ENCODE results near the gene MACROH2A1.

MACROH2A1 gene

GRCh38 chr5:135310328-135310989 lies 88.6 kb downstream of the MACROH2A1 start:
- Histone ChIP-seq H3K36me3 (ENCODE audit: insufficient read depth, low read length) (no peaks in the 10 kb centered on the region), H2AFZ (ENCODE audit: low read depth, low read length) (no peak overlapping the region), H3K27me3 (ENCODE audit: insufficient read depth, low read length, poor library complexity) (no peaks in the 10 kb centered on the region), H3K9ac (ENCODE audit: low read depth, low read length) (peak overlapping the region; percentile 18), H3K4me2 (ENCODE audit: insufficient read depth, low read length) (peak overlapping the region; percentile 43), H3K27ac (ENCODE audit: low read length) (peak overlapping the region; percentile 69), H3K4me1 (ENCODE audit: insufficient read depth, low read length) (peaks cover 44% of the 10 kb centered on the region), H3K4me3 (ENCODE audit: low read depth in 1 of 2, low read length in 2 of 2) (no peak overlapping the region), H4K20me1 (ENCODE audit: insufficient read depth, low read length) (no peaks in the 10 kb centered on the region), H3K9me3 (ENCODE audit: insufficient read depth, low read length, severe bottlenecking) (no peaks in the 10 kb centered on the region), H3K79me2 (ENCODE audit: insufficient read depth, low read length) (no peaks in the 10 kb centered on the region)
- no peak for DNase-seq
- no peak for TF ChIP-seq EZH2 (IDR thresholded peaks at IDR 0.05; ENCODE audit: borderline replicate concordance, low read depth, low read length, severe bottlenecking)
- no peak for TF ChIP-seq CTCF (IDR thresholded peaks at IDR 0.05; ENCODE audit: borderline replicate concordance, extremely low read depth, low read length, poor library complexity, severe bottlenecking)
- ATAC-seq (ENCODE audit: insufficient read depth, low read depth), result peak; percentile 80

GRCh38 chr5:135309391-135310327 lies 89.4 kb downstream of the MACROH2A1 start:
- Histone ChIP-seq H3K27ac (ENCODE audit: low read length) (peak overlapping the region; percentile 69), H3K4me1 (ENCODE audit: insufficient read depth, low read length) (peaks cover 51% of the 10 kb centered on the region), H3K9me3 (ENCODE audit: insufficient read depth, low read length, severe bottlenecking) (no peaks in the 10 kb centered on the region), H3K4me3 (ENCODE audit: low read depth in 1 of 2, low read length in 2 of 2) (no peak overlapping the region), H2AFZ (ENCODE audit: low read depth, low read length) (0 out of 2 replicates have a peak overlapping the region, but pooled peaks have one; percentile 26), H3K36me3 (ENCODE audit: insufficient read depth, low read length) (no peaks in the 10 kb centered on the region), H3K79me2 (ENCODE audit: insufficient read depth, low read length) (no peaks in the 10 kb centered on the region), H4K20me1 (ENCODE audit: insufficient read depth, low read length) (no peaks in the 10 kb centered on the region), H3K27me3 (ENCODE audit: insufficient read depth, low read length, poor library complexity) (no peaks in the 10 kb centered on the region), H3K9ac (ENCODE audit: low read depth, low read length) (peak overlapping the region; percentile 0; the same call in 1 of the 2 replicates), H3K4me2 (ENCODE audit: insufficient read depth, low read length) (peak overlapping the region; percentile 43)
- ATAC-seq (ENCODE audit: insufficient read depth, low read depth), result peak; percentile 55
- TF ChIP-seq CTCF (IDR thresholded peaks at IDR 0.05; ENCODE audit: borderline replicate concordance, extremely low read depth, low read length, poor library complexity, severe bottlenecking) (no peak), EZH2 (IDR thresholded peaks at IDR 0.05; ENCODE audit: borderline replicate concordance, low read depth, low read length, severe bottlenecking) (no peak)
- DNase-seq, result peak; percentile 45

- no peak overlapping the region for H3K4me3 ChIP-seq (ENCODE audit: low read depth in 1 of 2, low read length in 2 of 2)
- no peaks in the 10 kb centered on the region for H4K20me1 ChIP-seq (ENCODE audit: insufficient read depth, low read length)
- H3K79me2 ChIP-seq (ENCODE audit: insufficient read depth, low read length), result no peaks in the 10 kb centered on the region
- no peak overlapping the region for H3K4me2 ChIP-seq (ENCODE audit: insufficient read depth, low read length)
- ATAC-seq (ENCODE audit: insufficient read depth, low read depth) (no peak), DNase-seq (no peak)
- no peak overlapping the region for H2AFZ ChIP-seq (ENCODE audit: low read depth, low read length)
- H3K27ac ChIP-seq (ENCODE audit: low read length), result peak overlapping the region; percentile 69
- no peaks in the 10 kb centered on the region for H3K36me3 ChIP-seq (ENCODE audit: insufficient read depth, low read length)
- H3K9ac ChIP-seq (ENCODE audit: low read depth, low read length), result no peak overlapping the region
- H3K27me3 ChIP-seq (ENCODE audit: insufficient read depth, low read length, poor library complexity), result no peaks in the 10 kb centered on the region
- H3K4me1 ChIP-seq (ENCODE audit: insufficient read depth, low read length), result peaks cover 57% of the 10 kb centered on the region
- no peaks in the 10 kb centered on the region for H3K9me3 ChIP-seq (ENCODE audit: insufficient read depth, low read length, severe bottlenecking)
- TF ChIP-seq CTCF (IDR thresholded peaks at IDR 0.05; ENCODE audit: borderline replicate concordance, extremely low read depth, low read length, poor library complexity, severe bottlenecking), result no peak
- TF ChIP-seq EZH2 (IDR thresholded peaks at IDR 0.05; ENCODE audit: borderline replicate concordance, low read depth, low read length, severe bottlenecking), result no peak
These were observed 90.3 kb downstream of the MACROH2A1 start for GRCh38 chr5:135308752-135309151.

All from DND-41 (cell line).